Measurements from ENCODE around the gene LHX4. TPM values are rescaled to one million over a fixed set of nuclear protein-coding genes. Genes with fewer than 3 reads are reported as not detected.

The LHX4 gene
- total and polyA plus RNA-seq, 2 of the 4 experiments (the other 2 are of a cell fraction): 0.05 to 0.18 TPM

GRCh38 chr1:180206581-180206980, 23.5 kb upstream of the LHX4 start:
- DNase-seq (no peak), ATAC-seq (ENCODE audit: low read depth) (no peak)
- H2BK5ac ChIP-seq (ENCODE audit: low read depth, low read length, poor library complexity, severe bottlenecking): no peak overlapping the region
- TF ChIP-seq SMC3 (IDR thresholded peaks at IDR 0.05; ENCODE audit: low read depth, low read length) (no peak), RCOR1 (IDR thresholded peaks at IDR 0.05; ENCODE audit: insufficient replicate concordance, low read length) (no peak), BHLHE40 (IDR thresholded peaks at IDR 0.05; ENCODE audit: low read depth, low read length) (no peak)
- H4K5ac ChIP-seq (ENCODE audit: low read depth, low read length): no peak overlapping the region
- no peak overlapping the region for H2AFZ ChIP-seq (replicated peaks; ENCODE audit: low read length, poor library complexity)
- no peaks in the 10 kb centered on the region; the same call in 1 of the 2 replicates for H3K4me1 ChIP-seq (ENCODE audit: control insufficient read depth, insufficient read depth, low read length)
- H3K14ac ChIP-seq (replicated peaks; ENCODE audit: low read depth, low read length): no peak overlapping the region
- H2AK5ac ChIP-seq (ENCODE audit: low read depth, low read length): no peak overlapping the region
- POLR2A ChIA-PET (ENCODE audit: unreplicated experiment): interaction anchor here (0.5 kb wide), 1 partner anchor 363 kb away, joined by 10 read pairs; no protein-coding TSS in a partner anchor
- H3K79me1 ChIP-seq (ENCODE audit: low read depth in 1 of 2, low read length in 2 of 2): no peaks in the 10 kb centered on the region
- no peak overlapping the region for H4K8ac ChIP-seq (ENCODE audit: low read depth in 2 of 2, low read length in 2 of 2)
- H2BK15ac ChIP-seq (ENCODE audit: low read depth, low read length): no peak overlapping the region
- CTCF ChIA-PET: no interaction called here
- no peak overlapping the region for H2AK9ac ChIP-seq (replicated peaks; ENCODE audit: low read depth, low read length, poor library complexity)
- H3K27me3 ChIP-seq (ENCODE audit: control insufficient read depth, insufficient read depth, low read length): no peaks in the 10 kb centered on the region
- H3K4me3 ChIP-seq (ENCODE audit: insufficient read depth, low read depth, low read length): no peak overlapping the region
- H4K91ac ChIP-seq (ENCODE audit: insufficient read depth, low read depth, low read length): no peak overlapping the region
- H4K20me1 ChIP-seq (ENCODE audit: insufficient read depth, low read length): peaks cover 11% of the 10 kb centered on the region
- no peak overlapping the region for H3K23ac ChIP-seq (ENCODE audit: low read depth, low read length)
- no peak overlapping the region for H3K4ac ChIP-seq (ENCODE audit: low read depth, low read length)
- dilution Hi-C loops (cut with HindIII; ENCODE audit: low sequenced_read_pairs, unreplicated experiment) (no loop called here), in situ Hi-C loops (cut with MboI; ENCODE audit: low sequenced_read_pairs) (no loop called here), intact Hi-C loops (cut with micrococcal nuclease) (no loop called here)
- no peak overlapping the region for H2BK20ac ChIP-seq (ENCODE audit: low read depth, low read length)
- peaks cover 5% of the 10 kb centered on the region; the same call in 1 of the 2 replicates for H3K36me3 ChIP-seq (ENCODE audit: control insufficient read depth, insufficient read depth, low read length)
- H3K9me1 ChIP-seq (ENCODE audit: insufficient read depth, low read length): peaks cover 7% of the 10 kb centered on the region; the same call in 1 of the 2 replicates
- H3K18ac ChIP-seq (ENCODE audit: low read depth, low read length): no peak overlapping the region
- H3K4me2 ChIP-seq (ENCODE audit: low read depth, low read length): no peak overlapping the region
- no peak overlapping the region for H2BK120ac ChIP-seq (ENCODE audit: low read depth, low read length)
- H3K9ac ChIP-seq (ENCODE audit: low read depth, low read length): no peak overlapping the region
- H3K56ac ChIP-seq (ENCODE audit: extremely low read depth, insufficient read depth, low read length): no peak overlapping the region
- no peaks in the 10 kb centered on the region for H3K9me3 ChIP-seq (ENCODE audit: control insufficient read depth, insufficient read depth, low read length)
- 92% methylated on average over 2 of the region's 3 CpGs; no CpG with 5 or more reads in 1 of the 2 experiments for WGBS, 2 experiments (ENCODE audit: extremely low coverage in 2 of 2, insufficient read length in 1 of 2)
- no TSS peak for BruUV-seq (replicated peaks)
- H3K27ac ChIP-seq (ENCODE audit: insufficient read depth, low read length): no peak overlapping the region

Data from IMR-90 (cell line).